GM18907 (cell line): ENCODE results near the gene SLC1A7.

ENCODE experiments used
- ATAC-seq: cut with Tn5 transposase; IDR thresholded peaks from one replicate; pipeline ENCODE4 v1.9.1; 2021; ENCODE audit warnings: mild to moderate bottlenecking, moderate library complexity; ENCODE audit not compliant: unreplicated experiment

Gene SLC1A7

GRCh38 chr1:53162621-53163020 is 20.2 kb upstream of the SLC1A7 start:
- no peak for ATAC-seq

GRCh38 chr1:53160924-53161378 is 18.5 kb upstream of the SLC1A7 start:
- ATAC-seq: no peak

- no peak for ATAC-seq
Measured at GRCh38 chr1:53158900-53159299, 16.5 kb upstream of the SLC1A7 start.

GRCh38 chr1:53156783-53157182 is 14.3 kb upstream of the SLC1A7 start:
- no peak for ATAC-seq

GRCh38 chr1:53155945-53156344 is 13.5 kb upstream of the SLC1A7 start:
- no peak for ATAC-seq

- no peak for ATAC-seq
Measured at GRCh38 chr1:53155534-53155933, 13.1 kb upstream of the SLC1A7 start.

- no peak for ATAC-seq
Measured at GRCh38 chr1:53154859-53155438, 12.5 kb upstream of the SLC1A7 start.

GRCh38 chr1:53153752-53154151 is 11.3 kb upstream of the SLC1A7 start:
- ATAC-seq: no peak

GRCh38 chr1:53148123-53148522 is 5.7 kb upstream of the SLC1A7 start:
- ATAC-seq: no peak

- no peak for ATAC-seq
Measured at GRCh38 chr1:53147174-53147573, 4.7 kb upstream of the SLC1A7 start.

GRCh38 chr1:53145942-53146708 is 3.7 kb upstream of the SLC1A7 start:
- no peak for ATAC-seq

GRCh38 chr1:53145619-53145941 is 3.1 kb upstream of the SLC1A7 start:
- ATAC-seq: no peak

- no peak for ATAC-seq
Measured at GRCh38 chr1:53145051-53145600, 2.7 kb upstream of the SLC1A7 start.

- no peak for ATAC-seq
Measured at GRCh38 chr1:53144201-53144600, 1.8 kb upstream of the SLC1A7 start.

GRCh38 chr1:53143527-53143926 is 1.1 kb upstream of the SLC1A7 start:
- ATAC-seq: no peak

GRCh38 chr1:53141487-53142055 is 867 bp downstream of the SLC1A7 start:
- ATAC-seq: no peak

- ATAC-seq: no peak
Measured at GRCh38 chr1:53140451-53140850, 2.0 kb downstream of the SLC1A7 start.

- no peak for ATAC-seq
Measured at GRCh38 chr1:53139951-53140361, 2.5 kb downstream of the SLC1A7 start.

- no peak for ATAC-seq
Measured at GRCh38 chr1:53138991-53139884, 3.2 kb downstream of the SLC1A7 start.

- no peak for ATAC-seq
Measured at GRCh38 chr1:53137729-53138128, 4.7 kb downstream of the SLC1A7 start.

- ATAC-seq: no peak
Measured at GRCh38 chr1:53135735-53136114, 6.7 kb downstream of the SLC1A7 start.
